ENCODE results near the gene PCID2. TPM values are rescaled to one million over a fixed set of nuclear protein-coding genes. Genes with fewer than 3 reads are reported as not detected.

The PCID2 gene
- total and polyA plus RNA-seq, 2 of the 13 experiments (the other 11 are each of a cell fraction or from before 2014, with no cell fraction given): 65.0 to 111 TPM

- no peak for DNase-seq (ENCODE audit: low spot score)
- CTCF ChIA-PET (ENCODE audit: low intra/inter-chr PET ratio, low total read pairs): no interaction called here
- no peaks in the 10 kb centered on the region for H3K27me3 ChIP-seq (ENCODE audit: control insufficient read depth in 1 of 2, insufficient read depth in 2 of 2, low read length in 2 of 2)
- H2AFZ ChIP-seq (ENCODE audit: low read length): no peak overlapping the region
- 0 out of 2 replicates have a peak, but pooled peaks cover 5% of the 10 kb centered on the region for H3K9me3 ChIP-seq (ENCODE audit: low read length)
- TF ChIP-seq SETDB1 (CRISPR knock-in tag; IDR thresholded peaks at IDR 0.05; ENCODE audit: borderline replicate concordance) (no peak), ZNF136 (CRISPR knock-in tag; IDR thresholded peaks at IDR 0.05; ENCODE audit: low read depth) (no peak), ZNF251 (CRISPR knock-in tag; IDR thresholded peaks at IDR 0.05) (no peak), CTCF (CRISPR knock-in tag; IDR thresholded peaks at IDR 0.05) (peak; percentile 14; the same call in 1 of the 2 replicates), STAG1 (CRISPR knock-in tag; IDR thresholded peaks at IDR 0.05) (0 out of 2 replicates have a peak, but pooled peaks have one; percentile 4)
- no peak overlapping the region for H3K4me2 ChIP-seq (ENCODE audit: low read depth, low read length)
- H3K27ac ChIP-seq (ENCODE audit: extremely low read length, insufficient read depth, low read length): no peak overlapping the region
- peaks cover 92% of the 10 kb centered on the region for H3K4me1 ChIP-seq (ENCODE audit: insufficient read depth, low read length)
- no peak for FAIRE-seq
- H4K20me1 ChIP-seq (ENCODE audit: insufficient read depth, low read length): no peaks in the 10 kb centered on the region
- WGBS (ENCODE audit: low lambda C conversion rate): 94% methylated on average over 3 of the region's 3 CpGs
- no peak overlapping the region for H3K9ac ChIP-seq (ENCODE audit: insufficient read depth, low read depth, low read length)
- in situ Hi-C loops (cut with HindIII; ENCODE audit: extremely low pct_ligation_motif_present, low pct_unique_long_range_greater_than_20kb): no loop called here
- H3K36me3 ChIP-seq (replicated peaks in 1 of 2; ENCODE audit: control insufficient read depth in 1 of 2, insufficient read depth in 2 of 2, low read length in 2 of 2): no peaks in the 10 kb centered on the region; a peak in 1 of 5 replicates
- POLR2A ChIA-PET: no interaction called here
- H3K79me2 ChIP-seq (ENCODE audit: insufficient read depth, low read length): peaks cover 27% of the 10 kb centered on the region
- BruUV-seq (replicated peaks): no TSS peak
- no peak overlapping the region for H3K4me3 ChIP-seq (replicated peaks in 1 of 3; ENCODE audit: insufficient read depth in 1 of 3, low read depth in 2 of 3, low read length in 3 of 3)
- intact Hi-C loops (cut with micrococcal nuclease; ENCODE audit: unreplicated experiment): loop anchor here (5.0 kb wide), 1 partner anchor 52 kb away; the partner anchor contains the start of genes CUL4A and PCID2
- no peak for ATAC-seq
Observed at GRCh38 chr13:113155201-113155600, 53.3 kb downstream of the PCID2 start.

Measured in HepG2 (cell line).